ENCODE data around the gene FAM240B.

DNA sequence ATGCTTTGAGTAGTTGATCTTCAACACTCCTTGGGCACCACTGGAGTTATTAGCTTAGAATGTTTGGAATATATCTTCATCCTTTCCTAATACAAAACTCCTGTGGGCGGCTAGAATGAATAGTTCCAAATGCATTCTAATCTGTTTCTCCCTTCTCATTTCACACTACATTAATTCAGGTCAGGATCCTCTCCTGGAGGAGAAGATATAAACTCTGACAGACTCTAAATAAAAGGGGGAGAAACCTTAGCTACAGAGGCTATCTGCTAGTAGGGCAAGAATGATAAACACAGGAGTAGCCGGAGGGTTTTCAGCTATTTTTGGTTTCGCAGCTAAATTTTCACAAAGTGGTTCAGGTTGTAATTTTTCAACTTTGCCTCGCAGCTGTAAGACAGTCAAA lies 45.2 kb upstream of the FAM240B start:
- TF ChIP-seq, protein P1, sequence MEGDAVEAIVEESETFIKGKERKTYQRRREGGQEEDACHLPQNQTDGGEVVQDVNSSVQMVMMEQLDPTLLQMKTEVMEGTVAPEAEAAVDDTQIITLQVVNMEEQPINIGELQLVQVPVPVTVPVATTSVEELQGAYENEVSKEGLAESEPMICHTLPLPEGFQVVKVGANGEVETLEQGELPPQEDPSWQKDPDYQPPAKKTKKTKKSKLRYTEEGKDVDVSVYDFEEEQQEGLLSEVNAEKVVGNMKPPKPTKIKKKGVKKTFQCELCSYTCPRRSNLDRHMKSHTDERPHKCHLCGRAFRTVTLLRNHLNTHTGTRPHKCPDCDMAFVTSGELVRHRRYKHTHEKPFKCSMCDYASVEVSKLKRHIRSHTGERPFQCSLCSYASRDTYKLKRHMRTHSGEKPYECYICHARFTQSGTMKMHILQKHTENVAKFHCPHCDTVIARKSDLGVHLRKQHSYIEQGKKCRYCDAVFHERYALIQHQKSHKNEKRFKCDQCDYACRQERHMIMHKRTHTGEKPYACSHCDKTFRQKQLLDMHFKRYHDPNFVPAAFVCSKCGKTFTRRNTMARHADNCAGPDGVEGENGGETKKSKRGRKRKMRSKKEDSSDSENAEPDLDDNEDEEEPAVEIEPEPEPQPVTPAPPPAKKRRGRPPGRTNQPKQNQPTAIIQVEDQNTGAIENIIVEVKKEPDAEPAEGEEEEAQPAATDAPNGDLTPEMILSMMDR (IDR thresholded peaks at IDR 0.05; ENCODE audit: low read length) = no peak
- no peak for TF ChIP-seq EZH2 (optimal IDR thresholded peaks at IDR 0.05; ENCODE audit: low read depth, low read length)
- TF ChIP-seq EZH2phosphoT487 (IDR thresholded peaks at IDR 0.05; ENCODE audit: low read length) = no peak

Measured in MM.1S (cell line).